HG02588 (cell line): ENCODE results near the gene KLHL8.
"Not testable (repeated sequence)": the region's sequence is repeated elsewhere in the genome, so short reads cannot be mapped to it uniquely, and the experiment has no call there.

Experiments
- ATAC-seq: cut with Tn5 transposase; IDR thresholded peaks from one replicate; pipeline ENCODE4 v1.9.1; 2021; ENCODE audit warnings: mild to moderate bottlenecking, moderate library complexity; ENCODE audit not compliant: unreplicated experiment

Gene KLHL8

DNA sequence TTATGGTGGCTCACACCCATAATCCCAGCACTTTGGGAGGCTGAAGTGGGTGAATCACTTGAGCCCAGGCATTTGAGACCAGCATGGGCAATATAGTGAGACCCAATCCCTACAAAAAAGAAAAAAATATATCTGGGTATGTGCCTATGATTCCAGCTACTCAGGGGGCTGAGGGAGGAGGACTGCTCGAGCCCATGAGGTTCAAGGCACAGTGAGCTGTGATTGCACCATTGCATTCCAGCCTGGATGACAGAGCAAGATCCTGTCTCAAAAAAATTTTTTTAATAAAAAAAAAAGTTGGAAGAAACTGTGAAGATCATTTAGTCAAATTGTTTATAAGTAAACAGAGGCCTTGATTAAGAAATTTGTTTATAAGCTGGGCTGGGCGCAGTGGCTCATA is 39.7 kb downstream of the KLHL8 start:
- ATAC-seq, result no peak

DNA sequence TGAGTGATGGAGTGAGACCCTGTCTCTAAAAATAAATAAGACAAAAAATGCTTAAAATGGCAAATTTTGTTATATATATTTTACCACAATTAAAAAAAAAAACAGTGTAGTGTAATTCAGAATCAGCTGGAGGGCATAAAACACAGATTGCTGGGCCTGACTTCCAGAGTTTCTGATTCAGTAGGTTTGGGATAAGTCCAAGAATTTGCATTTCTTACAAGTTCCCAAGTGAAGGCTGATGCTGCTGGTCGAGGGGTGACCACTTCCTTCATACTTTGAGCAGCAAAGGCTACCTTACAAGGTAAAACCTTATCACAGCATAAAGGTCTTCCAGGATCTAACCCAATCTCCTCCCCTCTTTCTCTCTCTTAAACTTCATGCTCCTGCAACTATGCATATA is 40.7 kb downstream of the KLHL8 start:
- no peak for ATAC-seq

DNA sequence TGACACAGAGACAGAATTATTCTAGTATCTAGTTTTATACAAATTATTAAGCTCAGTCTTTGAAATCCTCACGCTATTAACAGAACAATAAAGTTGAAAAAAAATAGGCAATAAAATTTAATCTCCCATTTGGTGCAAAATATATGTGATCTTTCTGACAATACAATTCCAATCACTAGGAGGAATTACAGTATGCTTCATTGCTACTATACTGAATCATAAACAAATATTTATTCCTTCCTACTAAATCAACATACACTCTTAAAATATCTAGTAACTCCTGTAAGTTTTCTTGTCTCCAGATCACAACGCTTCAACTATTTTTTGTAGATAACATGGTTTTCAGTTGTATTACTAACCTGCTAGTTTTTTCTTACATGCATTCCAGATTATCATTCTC is 45.7 kb downstream of the KLHL8 start:
- ATAC-seq, result no peak

DNA sequence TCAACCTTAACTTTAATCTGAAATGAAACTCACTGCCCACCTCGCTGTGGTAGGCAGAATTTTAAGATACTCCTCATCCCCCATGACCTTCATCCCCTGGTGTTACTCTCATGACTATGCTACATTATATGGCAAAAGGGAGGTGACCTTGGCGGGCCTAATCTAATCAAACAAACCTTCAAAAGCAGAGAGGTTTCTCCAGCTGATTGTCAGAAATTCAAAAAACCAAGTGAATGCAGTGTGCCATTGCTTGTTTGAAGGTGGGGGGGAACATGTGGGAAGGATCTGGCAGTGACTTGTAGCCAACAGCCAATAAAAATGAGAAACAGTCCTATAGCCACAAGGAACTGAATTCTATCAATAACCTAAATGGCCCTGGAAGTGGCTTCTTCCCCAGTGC is 48.5 kb downstream of the KLHL8 start:
- no peak for ATAC-seq

DNA sequence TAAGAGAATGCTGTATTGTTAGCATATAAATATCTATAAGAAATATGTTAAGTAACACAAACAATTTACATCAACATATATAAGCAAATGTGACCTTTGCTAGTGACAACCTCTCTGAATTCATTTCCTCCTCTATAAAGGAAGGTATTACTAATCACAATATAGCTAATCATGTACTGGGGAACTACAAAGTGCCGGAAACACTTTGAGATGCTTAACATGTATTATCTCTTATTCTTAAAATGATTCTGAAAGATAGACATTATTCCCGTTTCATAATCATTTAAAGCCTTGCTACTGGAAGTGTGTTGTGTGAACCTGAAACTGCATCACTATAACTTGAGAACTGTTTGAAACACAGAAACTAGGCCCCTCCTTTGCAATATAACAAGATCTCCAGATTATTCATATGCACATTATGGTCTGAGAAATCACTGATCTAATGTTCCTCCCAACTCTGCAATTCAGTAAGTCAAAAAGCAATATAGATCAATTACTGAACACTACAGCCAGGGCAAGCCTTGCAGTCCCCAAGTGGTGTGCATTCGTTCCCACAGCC is 54.0 kb downstream of the KLHL8 start:
- no peak for ATAC-seq

- no peak for ATAC-seq
Measured at GRCh38 chr4:87165892-87166291, 54.5 kb downstream of the KLHL8 start.

DNA sequence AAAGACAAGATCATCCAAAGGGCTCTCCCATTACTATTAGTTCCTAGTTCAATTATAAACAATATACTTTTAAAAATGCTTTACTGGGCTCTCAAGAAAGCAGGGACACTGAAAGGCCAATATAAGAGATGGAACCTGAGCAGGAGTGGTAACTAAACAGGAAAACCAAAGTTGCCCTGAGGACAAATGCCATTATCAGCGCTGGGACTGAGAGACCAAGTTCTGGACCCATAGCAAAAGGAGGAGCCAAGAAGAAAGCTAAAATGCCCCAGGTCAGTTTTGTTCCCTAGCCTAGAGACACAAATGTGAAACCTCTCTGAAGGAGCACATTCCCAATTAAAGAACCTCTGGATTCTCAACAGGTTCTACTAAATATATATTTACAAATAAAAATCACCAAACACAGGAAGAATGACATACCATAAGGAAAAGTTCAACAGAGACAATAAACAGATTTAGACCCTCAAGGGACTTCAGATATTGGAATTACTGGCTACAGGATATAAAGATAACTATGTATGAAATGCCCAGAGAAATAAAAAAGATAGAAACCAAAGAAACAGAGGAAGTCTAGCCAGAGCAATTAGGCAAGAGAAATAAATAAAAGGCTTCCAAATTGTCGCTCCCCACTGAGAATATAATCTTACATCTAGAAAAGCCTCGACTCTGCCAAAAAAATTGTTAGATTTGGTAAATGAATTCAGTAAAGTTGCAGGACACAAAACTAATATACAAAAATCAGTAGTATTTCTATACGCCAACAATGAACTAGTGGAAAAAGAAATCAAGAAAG is 67.1 kb downstream of the KLHL8 start:
- ATAC-seq, result no peak

DNA sequence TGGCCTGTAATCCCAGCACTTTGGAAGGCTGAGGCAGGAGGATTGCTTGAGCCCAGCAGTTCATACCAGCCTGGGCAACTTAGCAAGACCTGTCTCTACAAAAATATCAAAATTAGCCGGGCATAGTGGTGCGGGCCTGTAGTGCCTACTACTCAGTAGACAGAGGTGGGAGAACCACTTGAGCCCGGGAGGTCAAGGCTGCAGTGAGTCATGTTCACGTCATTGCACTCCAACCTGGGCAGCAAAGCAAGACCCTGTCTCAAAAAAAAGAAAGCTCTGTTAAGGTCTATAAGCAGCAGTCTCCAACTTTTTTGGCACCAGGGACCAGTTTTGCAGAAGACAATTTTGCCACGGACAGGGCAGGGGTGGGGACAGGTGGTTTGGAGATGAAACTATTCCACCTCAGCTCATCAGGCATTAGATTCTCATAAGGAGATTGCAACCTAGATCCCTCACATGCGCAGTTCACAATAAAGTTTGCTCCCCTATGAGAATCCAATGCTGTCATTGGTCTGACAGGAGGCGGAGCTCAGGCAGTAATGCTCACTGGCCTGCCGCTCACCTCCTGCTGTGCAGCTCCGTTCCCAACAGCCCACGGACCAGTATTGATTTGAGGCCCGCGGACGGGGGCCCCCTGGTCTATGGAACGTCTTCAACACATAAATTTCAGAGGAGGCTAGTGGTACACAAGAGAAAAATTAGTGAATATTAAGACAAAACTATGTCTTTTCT is 67.9 kb downstream of the KLHL8 start:
- no peak for ATAC-seq

DNA sequence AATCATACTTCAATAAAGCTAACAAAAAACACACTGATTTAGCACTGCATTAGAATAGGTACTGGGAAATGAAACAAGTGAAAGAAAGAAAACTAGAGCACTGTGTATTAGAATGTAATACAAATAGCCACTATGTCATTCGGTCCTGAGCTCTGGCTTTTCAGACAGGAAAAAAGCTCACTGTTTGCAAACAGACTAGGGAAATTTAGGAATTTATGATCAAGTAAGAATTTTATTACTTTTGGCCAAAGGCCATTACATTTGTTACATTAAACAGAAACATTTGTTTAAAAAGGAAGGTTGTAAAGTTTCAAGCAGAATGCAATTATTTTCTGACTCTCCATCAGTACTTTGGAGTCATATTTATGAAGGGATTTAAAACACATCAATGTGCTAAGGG is 68.7 kb downstream of the KLHL8 start:
- no peak for ATAC-seq

GRCh38 chr4:87150498-87151261 is 69.7 kb downstream of the KLHL8 start:
- ATAC-seq, result peak; percentile 62

GRCh38 chr4:87147116-87147515 is 73.3 kb downstream of the KLHL8 start:
- no peak for ATAC-seq

- ATAC-seq, result not testable (repeated sequence)
Measured at GRCh38 chr4:87145934-87146333, 74.5 kb downstream of the KLHL8 start.

GRCh38 chr4:87144356-87144755 is 76.1 kb downstream of the KLHL8 start:
- peak; percentile 49 for ATAC-seq

DNA sequence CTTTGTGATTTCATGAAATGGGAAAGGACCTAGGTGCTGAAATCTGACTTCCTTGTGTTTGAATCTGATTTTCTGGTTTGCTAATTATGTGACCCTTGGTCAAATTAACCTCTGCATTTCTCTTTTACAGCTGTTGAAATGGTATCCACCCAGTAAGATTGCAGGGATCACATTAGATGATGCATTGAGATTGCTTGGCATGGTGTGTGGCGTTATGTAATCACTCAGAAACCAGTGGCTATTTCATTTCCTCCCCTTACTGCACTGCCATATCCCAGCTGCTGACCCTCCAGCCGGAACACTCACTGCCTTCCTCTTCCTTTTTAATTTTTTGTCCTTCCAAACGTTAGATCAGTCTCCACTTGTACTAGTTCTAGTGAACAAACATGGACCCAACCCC is 79.0 kb downstream of the KLHL8 start:
- no peak for ATAC-seq

DNA sequence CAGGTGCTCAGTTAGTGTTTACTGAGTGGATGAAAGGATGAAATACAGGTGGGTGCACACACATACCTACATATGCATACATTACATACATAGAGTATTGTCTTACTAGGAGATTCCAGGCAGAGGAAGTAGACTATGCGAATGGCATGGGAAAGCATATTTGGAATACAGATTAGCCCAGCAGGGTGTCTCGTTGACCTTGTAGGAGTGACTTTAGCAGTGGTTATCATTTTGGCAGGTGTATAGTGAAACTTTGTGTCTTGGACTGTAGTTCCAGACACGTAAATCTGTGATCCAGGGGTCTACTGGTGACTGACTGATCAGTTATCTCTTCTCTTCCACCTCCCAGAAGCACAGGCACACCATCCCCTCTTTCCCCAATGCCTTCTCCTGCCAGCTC is 86.3 kb downstream of the KLHL8 start:
- no peak for ATAC-seq

GRCh38 chr4:87133183-87133582 is 87.2 kb downstream of the KLHL8 start:
- ATAC-seq, result no peak

DNA sequence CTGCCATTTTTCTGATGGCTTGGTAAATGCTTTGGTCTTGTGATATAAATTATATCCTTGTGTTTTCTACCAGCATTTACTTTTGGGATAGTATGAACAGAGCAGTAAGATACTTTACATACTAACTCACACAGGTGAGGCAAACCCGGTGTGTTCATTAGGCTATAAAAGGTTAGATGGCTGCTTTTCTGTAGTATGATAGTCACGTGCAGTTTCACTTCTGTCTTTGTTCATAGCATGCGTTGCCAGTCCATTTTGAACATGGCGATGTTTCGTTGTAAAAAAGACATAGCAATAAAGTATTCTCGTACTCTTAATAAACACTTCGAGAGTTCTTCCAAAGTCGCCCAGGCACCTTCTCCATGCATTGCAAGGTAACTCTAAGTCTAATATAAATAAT is 88.4 kb downstream of the KLHL8 start:
- ATAC-seq, result no peak

DNA sequence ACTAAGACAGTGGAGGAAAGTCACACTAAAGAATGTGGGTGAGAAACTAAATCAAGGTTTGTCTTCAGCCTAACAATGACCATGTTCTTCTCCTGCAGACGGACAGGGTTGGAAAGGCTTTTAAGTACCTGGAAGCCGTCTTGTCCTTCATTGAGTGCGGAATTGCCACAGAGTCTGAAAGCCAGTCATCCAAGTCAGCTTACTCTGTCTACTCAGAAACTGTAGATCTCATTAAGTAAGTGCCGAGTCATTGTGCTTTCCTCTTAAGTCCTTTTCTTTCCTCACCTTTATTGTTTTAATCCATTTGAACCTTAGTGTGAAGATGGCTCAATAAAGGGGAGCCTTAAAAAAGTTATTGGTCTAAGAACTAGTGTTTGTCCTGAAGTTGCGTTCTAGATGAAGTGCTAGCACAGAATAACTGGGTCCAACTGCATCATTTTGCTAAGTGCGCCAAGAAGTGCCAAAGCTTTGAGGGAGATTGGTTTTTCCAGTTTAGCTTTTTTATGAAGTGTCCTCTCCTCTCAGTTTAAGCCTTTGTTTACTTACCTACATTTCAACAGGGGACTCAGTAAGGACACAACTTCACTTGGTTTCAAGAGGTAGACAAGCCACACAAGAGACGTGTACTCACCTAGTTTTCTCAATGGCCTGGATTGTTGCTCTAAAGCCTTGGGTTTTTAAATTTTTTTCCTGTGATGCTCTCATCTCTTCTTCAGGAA is 89.3 kb downstream of the KLHL8 start:
- no peak for ATAC-seq

GRCh38 chr4:87129681-87130080 is 90.7 kb downstream of the KLHL8 start:
- no peak for ATAC-seq

DNA sequence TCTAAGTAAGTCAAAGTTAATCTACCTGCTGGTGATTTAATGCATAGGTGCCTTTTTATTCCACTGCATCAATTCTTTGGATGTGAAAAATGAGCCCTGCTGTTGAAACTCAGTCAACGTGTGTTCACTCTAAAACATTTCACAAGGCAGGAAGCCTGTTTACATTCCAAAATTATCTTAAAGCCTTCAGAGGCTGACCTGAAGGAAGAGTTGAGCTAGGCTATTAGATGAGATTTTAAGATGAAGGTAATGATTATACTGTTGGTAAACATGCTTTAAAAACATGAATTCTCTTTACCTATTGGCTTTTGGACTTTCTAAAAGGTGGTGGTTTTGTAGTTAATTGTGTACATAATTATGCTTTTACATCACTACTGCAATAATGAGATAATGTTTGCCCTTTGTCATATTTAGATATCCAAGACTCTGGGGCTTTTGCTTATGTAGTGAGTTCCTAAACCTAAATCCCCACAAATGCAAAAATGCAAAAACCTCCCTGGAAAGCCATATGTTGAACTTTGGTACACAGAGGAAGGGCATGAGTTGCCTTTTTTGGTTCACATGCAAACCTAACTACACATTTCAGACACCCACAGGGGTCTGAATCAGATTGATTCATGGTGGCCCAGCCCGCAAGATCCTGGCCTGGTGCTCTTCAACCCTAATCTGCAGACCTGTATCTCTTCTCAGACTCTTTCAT is 92.3 kb downstream of the KLHL8 start:
- ATAC-seq, result no peak
